MM.1S (cell line): ENCODE measurements around the gene GPRIN2.

Source experiments
- EZH2 ChIP-seq: fragments of 300-600 bp; sonication (generic); optimal IDR thresholded peaks from 2 replicates; pipeline ENCODE3; 2017; ENCODE audit warnings: low read depth, mild to moderate bottlenecking, antibody characterized with exemption, low read length, mixed read lengths
- TF ChIP-seq, protein P1 (sequence below): fragments of 300-600 bp; sonication (generic); IDR thresholded peaks from 2 replicates; pipeline ENCODE4 v1.5.1; 2016; ENCODE audit warnings: antibody characterized with exemption, low read length, mixed read lengths

DNA sequence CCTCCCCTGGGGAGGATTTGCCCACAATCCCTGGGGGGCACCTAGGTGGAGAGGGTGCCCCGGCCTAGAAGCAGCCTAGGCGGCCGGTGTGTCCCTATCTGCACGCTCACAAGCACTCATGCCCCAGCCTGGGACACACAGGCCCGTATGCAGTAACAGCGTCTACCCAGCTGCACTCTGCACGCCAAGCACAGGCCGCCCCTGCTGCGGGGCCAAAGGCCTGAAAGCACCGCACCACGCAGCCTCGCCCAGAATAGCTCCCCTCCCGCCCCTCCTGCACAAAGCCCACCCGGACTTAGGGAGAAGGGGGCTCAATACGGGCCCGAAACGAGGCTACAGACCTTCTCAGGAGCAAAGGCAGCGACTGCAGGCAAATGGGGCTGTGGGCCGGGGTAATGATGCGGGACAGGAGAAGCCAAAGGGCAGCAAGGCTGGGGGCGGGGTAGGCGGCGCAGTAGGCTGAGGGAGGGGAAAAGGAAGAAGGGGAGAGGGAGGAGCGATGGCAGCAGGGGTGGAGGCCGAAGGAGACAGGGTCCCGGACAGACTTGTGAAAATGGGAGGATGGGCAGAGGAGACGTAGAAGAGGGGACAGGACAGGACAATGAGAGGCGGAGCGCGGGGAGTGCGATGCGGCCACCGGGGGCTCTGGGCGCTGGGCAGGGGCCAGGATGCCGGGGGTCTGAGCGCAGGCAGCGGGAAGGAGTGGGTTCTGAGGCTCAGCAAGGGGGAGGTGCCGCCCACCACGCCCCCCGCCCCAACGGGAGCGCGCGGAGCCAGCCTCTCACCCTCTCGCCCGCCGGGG is 544 bp downstream of the GPRIN2 start:
- TF ChIP-seq, protein P1, sequence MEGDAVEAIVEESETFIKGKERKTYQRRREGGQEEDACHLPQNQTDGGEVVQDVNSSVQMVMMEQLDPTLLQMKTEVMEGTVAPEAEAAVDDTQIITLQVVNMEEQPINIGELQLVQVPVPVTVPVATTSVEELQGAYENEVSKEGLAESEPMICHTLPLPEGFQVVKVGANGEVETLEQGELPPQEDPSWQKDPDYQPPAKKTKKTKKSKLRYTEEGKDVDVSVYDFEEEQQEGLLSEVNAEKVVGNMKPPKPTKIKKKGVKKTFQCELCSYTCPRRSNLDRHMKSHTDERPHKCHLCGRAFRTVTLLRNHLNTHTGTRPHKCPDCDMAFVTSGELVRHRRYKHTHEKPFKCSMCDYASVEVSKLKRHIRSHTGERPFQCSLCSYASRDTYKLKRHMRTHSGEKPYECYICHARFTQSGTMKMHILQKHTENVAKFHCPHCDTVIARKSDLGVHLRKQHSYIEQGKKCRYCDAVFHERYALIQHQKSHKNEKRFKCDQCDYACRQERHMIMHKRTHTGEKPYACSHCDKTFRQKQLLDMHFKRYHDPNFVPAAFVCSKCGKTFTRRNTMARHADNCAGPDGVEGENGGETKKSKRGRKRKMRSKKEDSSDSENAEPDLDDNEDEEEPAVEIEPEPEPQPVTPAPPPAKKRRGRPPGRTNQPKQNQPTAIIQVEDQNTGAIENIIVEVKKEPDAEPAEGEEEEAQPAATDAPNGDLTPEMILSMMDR: no peak
- TF ChIP-seq EZH2: no peak
